HFFc6 (cell line): Measurements from ENCODE around the gene DRICH1. TPM values are rescaled to one million over a fixed set of nuclear protein-coding genes. Genes with fewer than 3 reads are reported as not detected.
"Not testable (repeated sequence)": the region's sequence is repeated elsewhere in the genome, so short reads cannot be mapped to it uniquely, and the experiment has no call there.

Experiments used
- DNase-seq: peaks from one replicate; pipeline ENCODE4 v3.0.0-alpha.2; 2018
- H3K27ac Mint-ChIP-seq: 2 replicates; pipeline ENCODE4 v1.8.0; 2020; ENCODE audit warnings: mild to moderate bottlenecking, mixed read lengths
- H3K27me3 Mint-ChIP-seq: 2 replicates; pipeline ENCODE4 v1.8.0; 2021; ENCODE audit warnings: mild to moderate bottlenecking, moderate library complexity, mixed read lengths; ENCODE audit not compliant: insufficient read depth
- H3K36me3 Mint-ChIP-seq: 2 replicates; pipeline ENCODE4 v1.8.0; 2021; ENCODE audit warnings: low read depth, mixed read lengths
- H3K4me1 Mint-ChIP-seq: 2 replicates; pipeline ENCODE4 v1.8.0; 2020; ENCODE audit warnings: low read depth, mixed read lengths
- H3K4me3 Mint-ChIP-seq: 2 replicates; pipeline ENCODE4 v1.8.0; 2020; ENCODE audit warnings: mild to moderate bottlenecking, moderate library complexity, mixed read lengths
- H3K9me3 Mint-ChIP-seq: 2 replicates; pipeline ENCODE4 v1.8.0; 2020; ENCODE audit warnings: mild to moderate bottlenecking, mixed read lengths
- total RNA-seq, 6 experiments: library from RNA; stranded (reverse); fragmentation: NEBNext Ultra II Directional; extraction: Animal tissue kit (Norgen Biotek cat#: 25700); gene quantifications; 2 replicates in 1 of 6; 3 replicates in 5 of 6; pipeline ENCODE4 v1.2.3, GENCODE V29; 2021
- TF ChIP-seq, protein P1 (sequence below): fragments of 200-600 bp; sonication (generic); IDR thresholded peaks from 2 replicates; pipeline ENCODE4 v1.5.0; 2021; ENCODE audit warnings: antibody characterized with exemption, mild to moderate bottlenecking

The DRICH1 gene
- total RNA-seq, 6 experiments from 2014 or later: 0.14 to 0.25 (median 0.24) TPM; not detected in 3

GRCh38 chr22:23574877-23575276, 57.2 kb downstream of the DRICH1 start:
- TF ChIP-seq, protein P1, sequence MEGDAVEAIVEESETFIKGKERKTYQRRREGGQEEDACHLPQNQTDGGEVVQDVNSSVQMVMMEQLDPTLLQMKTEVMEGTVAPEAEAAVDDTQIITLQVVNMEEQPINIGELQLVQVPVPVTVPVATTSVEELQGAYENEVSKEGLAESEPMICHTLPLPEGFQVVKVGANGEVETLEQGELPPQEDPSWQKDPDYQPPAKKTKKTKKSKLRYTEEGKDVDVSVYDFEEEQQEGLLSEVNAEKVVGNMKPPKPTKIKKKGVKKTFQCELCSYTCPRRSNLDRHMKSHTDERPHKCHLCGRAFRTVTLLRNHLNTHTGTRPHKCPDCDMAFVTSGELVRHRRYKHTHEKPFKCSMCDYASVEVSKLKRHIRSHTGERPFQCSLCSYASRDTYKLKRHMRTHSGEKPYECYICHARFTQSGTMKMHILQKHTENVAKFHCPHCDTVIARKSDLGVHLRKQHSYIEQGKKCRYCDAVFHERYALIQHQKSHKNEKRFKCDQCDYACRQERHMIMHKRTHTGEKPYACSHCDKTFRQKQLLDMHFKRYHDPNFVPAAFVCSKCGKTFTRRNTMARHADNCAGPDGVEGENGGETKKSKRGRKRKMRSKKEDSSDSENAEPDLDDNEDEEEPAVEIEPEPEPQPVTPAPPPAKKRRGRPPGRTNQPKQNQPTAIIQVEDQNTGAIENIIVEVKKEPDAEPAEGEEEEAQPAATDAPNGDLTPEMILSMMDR: no peak
- Mint-ChIP-seq H3K9me3 (no peaks in the 10 kb centered on the region), H3K36me3 (no peaks in the 10 kb centered on the region), H3K4me3 (no peak overlapping the region), H3K27me3 (peaks cover 41% of the 10 kb centered on the region), H3K27ac (no peak overlapping the region), H3K4me1 (no peaks in the 10 kb centered on the region)
- no peak for DNase-seq

- Mint-ChIP-seq H3K4me3 (no peak overlapping the region), H3K4me1 (no peaks in the 10 kb centered on the region), H3K27me3 (peaks cover 39% of the 10 kb centered on the region), H3K9me3 (no peaks in the 10 kb centered on the region), H3K27ac (no peak overlapping the region), H3K36me3 (no peaks in the 10 kb centered on the region)
- no peak for DNase-seq
- TF ChIP-seq, protein P1: no peak
Observed at GRCh38 chr22:23574371-23574811, 57.7 kb downstream of the DRICH1 start.

GRCh38 chr22:23573701-23574235, 58.4 kb downstream of the DRICH1 start:
- not testable (repeated sequence) for H3K9me3 Mint-ChIP-seq, H3K27ac Mint-ChIP-seq, H3K4me3 Mint-ChIP-seq, H3K4me1 Mint-ChIP-seq, H3K36me3 Mint-ChIP-seq, DNase-seq
- peaks cover 37% of the 10 kb centered on the region for H3K27me3 Mint-ChIP-seq

GRCh38 chr22:23573106-23573505, 59.0 kb downstream of the DRICH1 start:
- H3K4me1 Mint-ChIP-seq, H3K27ac Mint-ChIP-seq, H3K4me3 Mint-ChIP-seq, DNase-seq, H3K36me3 Mint-ChIP-seq, H3K9me3 Mint-ChIP-seq: not testable (repeated sequence)
- H3K27me3 Mint-ChIP-seq: peaks cover 35% of the 10 kb centered on the region

DNA sequence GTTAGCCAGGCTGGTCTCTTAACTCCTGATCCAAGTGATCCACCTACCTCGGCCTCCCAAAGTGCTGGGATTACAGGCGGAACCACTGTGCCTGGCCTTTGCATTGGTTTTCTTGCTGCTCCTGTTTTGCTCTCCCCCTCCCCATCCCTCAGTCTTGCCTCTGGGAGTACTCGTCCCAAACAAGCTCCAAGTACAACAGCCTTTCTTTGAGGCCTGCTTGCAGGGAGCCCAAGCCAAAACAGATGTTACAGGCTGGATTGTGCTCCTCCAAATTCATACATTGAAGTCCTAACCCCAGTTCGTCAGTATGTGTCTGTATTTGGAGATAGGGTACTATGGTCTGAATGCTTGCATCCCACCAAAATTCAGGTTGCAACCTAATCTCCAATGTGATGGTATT, 60.6 kb downstream of the DRICH1 start:
- DNase-seq: no peak
- H3K9me3 Mint-ChIP-seq: no peaks in the 10 kb centered on the region
- no peaks in the 10 kb centered on the region for H3K4me1 Mint-ChIP-seq
- no peak overlapping the region for H3K27ac Mint-ChIP-seq
- H3K27me3 Mint-ChIP-seq: peaks cover 35% of the 10 kb centered on the region
- TF ChIP-seq, protein P1: no peak
- no peaks in the 10 kb centered on the region for H3K36me3 Mint-ChIP-seq
- no peak overlapping the region for H3K4me3 Mint-ChIP-seq

GRCh38 chr22:23570681-23571080, 61.4 kb downstream of the DRICH1 start:
- no peak overlapping the region for H3K27ac Mint-ChIP-seq
- DNase-seq: no peak
- H3K27me3 Mint-ChIP-seq: peaks cover 29% of the 10 kb centered on the region
- H3K4me3 Mint-ChIP-seq: no peak overlapping the region
- no peaks in the 10 kb centered on the region for H3K9me3 Mint-ChIP-seq
- TF ChIP-seq, protein P1: no peak
- H3K4me1 Mint-ChIP-seq: no peaks in the 10 kb centered on the region
- no peaks in the 10 kb centered on the region for H3K36me3 Mint-ChIP-seq

DNA sequence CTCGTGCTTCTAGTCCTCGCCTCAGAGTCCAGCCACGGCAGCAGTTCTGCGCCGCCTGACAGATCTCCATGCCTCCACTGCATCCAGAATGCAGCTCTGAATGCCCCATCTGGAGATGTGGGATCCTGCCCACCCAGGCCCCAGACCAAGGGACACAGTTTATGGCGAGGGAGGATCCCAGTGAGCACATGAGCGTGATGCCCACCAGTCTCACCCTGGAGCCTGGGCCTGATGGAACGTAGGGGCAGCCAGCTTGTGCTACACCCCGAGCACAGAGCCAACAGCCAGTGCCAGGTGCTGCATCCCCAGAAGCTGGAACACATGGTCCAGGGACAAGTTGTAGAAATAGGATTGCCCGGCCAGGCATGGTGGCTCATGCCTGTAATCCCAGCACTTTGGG, 62.4 kb downstream of the DRICH1 start:
- no peaks in the 10 kb centered on the region for H3K9me3 Mint-ChIP-seq
- TF ChIP-seq, protein P1: no peak
- no peaks in the 10 kb centered on the region for H3K36me3 Mint-ChIP-seq
- H3K4me3 Mint-ChIP-seq: no peak overlapping the region
- no peak overlapping the region for H3K27ac Mint-ChIP-seq
- H3K27me3 Mint-ChIP-seq: peaks cover 37% of the 10 kb centered on the region
- no peak for DNase-seq
- H3K4me1 Mint-ChIP-seq: no peaks in the 10 kb centered on the region
